Astrocyte (in vitro differentiated cells and primary cell): ENCODE measurements around the gene HMGA1.

Experiments used
- EZH2 ChIP-seq: IDR thresholded peaks from 2 replicates; pipeline ENCODE4 v1.6.1; 2012; ENCODE audit warnings: mild to moderate bottlenecking, low read length, inconsistent platforms; ENCODE audit not compliant: insufficient read depth
- TF ChIP-seq, protein P1 (sequence below): IDR thresholded peaks from 2 replicates; pipeline ENCODE4 v1.5.1; 2011; ENCODE audit warnings: low read depth, mild to moderate bottlenecking, inconsistent platforms, low read length, moderate library complexity; ENCODE audit not compliant: insufficient read depth

DNA sequence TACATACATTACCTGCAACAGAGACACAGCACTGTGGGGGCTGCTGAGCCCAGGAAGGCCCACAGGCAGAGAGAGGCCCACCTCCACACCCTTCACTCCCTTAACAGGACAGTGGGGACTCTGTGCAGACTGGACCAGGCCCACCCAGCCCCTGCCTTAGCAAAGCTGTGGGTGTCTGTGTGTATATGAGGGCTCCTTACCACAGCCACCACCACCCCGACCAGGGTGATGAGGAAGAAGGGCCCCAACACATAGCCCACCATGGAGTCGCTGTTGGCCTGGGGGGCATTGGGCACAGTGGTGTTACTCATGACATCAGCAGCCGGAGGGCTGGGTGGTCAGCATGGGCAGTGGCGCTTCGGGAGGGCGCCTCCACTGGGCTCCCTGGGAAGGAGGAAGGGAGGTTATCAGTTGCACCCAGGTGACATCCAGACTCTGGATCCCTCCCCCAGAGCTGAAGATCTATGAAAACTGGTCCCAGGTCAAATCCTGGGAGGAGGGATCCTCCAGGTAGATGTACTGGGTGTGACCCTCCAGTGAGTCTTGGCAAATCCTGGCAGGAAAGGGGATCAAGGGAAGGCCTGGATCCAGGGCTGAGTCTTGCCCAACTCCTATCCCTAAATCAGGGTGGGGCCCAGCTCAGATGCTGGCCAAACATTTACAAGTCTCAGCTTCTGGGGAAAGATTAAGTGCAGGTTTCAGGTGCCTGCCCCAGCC lies 11.0 kb downstream of the HMGA1 start:
- TF ChIP-seq, protein P1, sequence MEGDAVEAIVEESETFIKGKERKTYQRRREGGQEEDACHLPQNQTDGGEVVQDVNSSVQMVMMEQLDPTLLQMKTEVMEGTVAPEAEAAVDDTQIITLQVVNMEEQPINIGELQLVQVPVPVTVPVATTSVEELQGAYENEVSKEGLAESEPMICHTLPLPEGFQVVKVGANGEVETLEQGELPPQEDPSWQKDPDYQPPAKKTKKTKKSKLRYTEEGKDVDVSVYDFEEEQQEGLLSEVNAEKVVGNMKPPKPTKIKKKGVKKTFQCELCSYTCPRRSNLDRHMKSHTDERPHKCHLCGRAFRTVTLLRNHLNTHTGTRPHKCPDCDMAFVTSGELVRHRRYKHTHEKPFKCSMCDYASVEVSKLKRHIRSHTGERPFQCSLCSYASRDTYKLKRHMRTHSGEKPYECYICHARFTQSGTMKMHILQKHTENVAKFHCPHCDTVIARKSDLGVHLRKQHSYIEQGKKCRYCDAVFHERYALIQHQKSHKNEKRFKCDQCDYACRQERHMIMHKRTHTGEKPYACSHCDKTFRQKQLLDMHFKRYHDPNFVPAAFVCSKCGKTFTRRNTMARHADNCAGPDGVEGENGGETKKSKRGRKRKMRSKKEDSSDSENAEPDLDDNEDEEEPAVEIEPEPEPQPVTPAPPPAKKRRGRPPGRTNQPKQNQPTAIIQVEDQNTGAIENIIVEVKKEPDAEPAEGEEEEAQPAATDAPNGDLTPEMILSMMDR, result no peak
- no peak for TF ChIP-seq EZH2
